Stomach smooth muscle (tissue), 2 donors: ENCODE measurements around the gene CCL22.

Experiments
- H3K27ac ChIP-seq: one replicate; pipeline ENCODE4 v1.7.0; 2013; ENCODE audit warnings: mild to moderate bottlenecking, low read length, inconsistent platforms
- H3K27me3 ChIP-seq, 2 donors: one replicate each; pipeline ENCODE4 v1.7.0; 2013; ENCODE audit warnings: low read length in 2 of 2; ENCODE audit not compliant: insufficient read depth in 2 of 2, control insufficient read depth in 1 of 2
- H3K36me3 ChIP-seq, 2 donors: one replicate each; pipeline ENCODE4 v1.7.0; 2013; ENCODE audit warnings: low read length in 2 of 2; ENCODE audit not compliant: control insufficient read depth in 2 of 2, insufficient read depth in 2 of 2
- H3K4me1 ChIP-seq: one replicate; pipeline ENCODE4 v1.7.0; 2013; ENCODE audit warnings: low read length; ENCODE audit not compliant: control insufficient read depth, insufficient read depth
- H3K4me3 ChIP-seq, 2 donors: one replicate each; pipeline ENCODE4 v1.7.0; 2013; ENCODE audit warnings: low read length in 2 of 2
- H3K9ac ChIP-seq, 2 donors: one replicate each; pipeline ENCODE4 v1.7.0; 2013; ENCODE audit warnings: low read length in 2 of 2, mild to moderate bottlenecking in 1 of 2
- H3K9me3 ChIP-seq, 2 donors: one replicate each; pipeline ENCODE4 v1.7.0; 2013; ENCODE audit warnings: low read length in 2 of 2; ENCODE audit not compliant: control insufficient read depth in 2 of 2
- donor health status: healthy.
- donor health status: Pancreatic carcinoma.

Gene CCL22

DNA sequence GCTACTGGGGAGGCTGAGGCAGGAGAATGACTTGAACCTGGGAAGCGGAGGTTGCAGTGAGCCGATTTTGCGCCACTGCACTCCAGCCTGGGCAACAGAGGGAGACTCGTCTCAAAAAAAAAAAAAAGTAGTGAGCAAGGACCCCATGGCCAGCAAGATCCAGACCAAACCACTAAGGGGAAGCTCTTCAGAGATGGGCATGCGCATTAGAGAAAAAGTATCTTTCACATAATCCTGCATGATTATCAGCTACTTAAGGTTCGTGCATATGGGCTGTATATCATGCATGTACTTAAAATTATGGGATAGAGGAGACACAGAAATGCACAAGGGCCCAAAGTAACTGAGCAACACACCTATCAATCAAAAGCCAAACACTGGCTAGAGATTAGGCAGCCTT, 10.7 kb upstream of the CCL22 start:
- no peak overlapping the region for H3K27ac ChIP-seq
- H3K36me3 ChIP-seq, result no peaks in the 10 kb centered on the region
- no peak overlapping the region for H3K9ac ChIP-seq
- no peaks in the 10 kb centered on the region for H3K27me3 ChIP-seq
- H3K9me3 ChIP-seq, result peaks cover 0 to 3% of the 10 kb centered on the region in 2 donors
- no peak overlapping the region for H3K4me3 ChIP-seq
- H3K4me1 ChIP-seq, result no peaks in the 10 kb centered on the region

DNA sequence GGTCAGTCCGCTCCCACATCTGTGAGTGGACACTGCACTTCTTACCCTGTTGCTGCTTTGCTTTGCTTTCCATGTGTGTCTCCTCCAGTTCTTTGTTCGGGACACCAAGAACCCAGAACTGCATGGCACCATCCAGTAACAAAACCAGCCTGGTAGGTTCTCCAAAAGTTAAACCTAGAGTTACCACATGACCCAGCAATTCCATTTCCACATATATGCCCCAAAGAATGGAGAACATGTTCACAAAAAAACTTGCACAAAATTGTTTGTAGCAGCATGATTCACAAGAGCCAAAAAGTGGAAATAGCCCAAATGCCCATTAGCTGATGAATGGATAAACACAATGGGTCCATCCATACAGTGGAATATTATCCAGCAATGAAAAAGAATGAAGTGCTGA, 10.3 kb upstream of the CCL22 start:
- H3K9ac ChIP-seq, result no peak overlapping the region
- no peaks in the 10 kb centered on the region for H3K27me3 ChIP-seq
- no peaks in the 10 kb centered on the region for H3K4me1 ChIP-seq
- H3K9me3 ChIP-seq, result peaks cover 0 to 3% of the 10 kb centered on the region in 2 donors
- H3K27ac ChIP-seq, result no peak overlapping the region
- no peaks in the 10 kb centered on the region for H3K36me3 ChIP-seq
- no peak overlapping the region for H3K4me3 ChIP-seq

DNA sequence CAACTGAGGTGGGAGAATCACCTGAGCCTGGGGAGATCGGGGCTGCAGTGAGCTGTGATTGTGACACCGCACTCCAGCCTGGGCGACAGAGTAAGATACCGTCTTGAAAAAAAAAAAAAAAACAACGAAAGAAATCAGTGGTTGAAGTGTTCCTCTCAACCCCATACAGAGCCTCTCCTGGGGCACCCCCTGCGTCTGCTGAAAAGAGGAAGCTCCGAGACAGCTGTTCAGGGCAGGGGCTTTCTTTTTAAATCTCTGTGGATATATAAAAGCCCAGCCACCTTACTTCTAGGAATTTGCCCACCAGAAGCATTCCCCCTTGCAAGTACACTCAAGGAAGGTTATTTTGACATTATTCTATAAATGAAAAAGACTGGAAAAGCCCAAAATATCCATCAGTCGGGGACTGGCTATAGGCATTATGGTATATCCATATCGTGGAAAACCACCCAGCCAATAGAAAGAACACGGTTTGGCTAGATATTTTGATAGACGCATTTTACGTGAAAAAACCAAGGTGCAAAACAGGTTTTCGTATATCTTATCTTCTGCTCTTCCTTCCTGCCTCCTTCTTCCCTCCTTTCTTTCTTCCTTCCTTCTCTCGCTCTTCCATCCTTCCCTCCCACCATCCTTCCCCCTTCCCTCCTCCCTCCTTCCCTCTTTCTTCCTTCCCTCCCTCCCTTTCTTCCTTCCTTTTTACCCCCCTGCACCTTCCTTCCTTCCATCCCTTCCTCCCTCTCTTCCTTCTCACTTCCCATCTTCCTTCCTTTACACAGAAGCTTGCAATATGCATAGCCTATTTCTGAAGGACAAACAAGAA, 9.2 kb upstream of the CCL22 start:
- no peak overlapping the region for H3K9ac ChIP-seq
- peaks cover 0 to 3% of the 10 kb centered on the region in 2 donors for H3K9me3 ChIP-seq
- no peaks in the 10 kb centered on the region for H3K27me3 ChIP-seq
- H3K36me3 ChIP-seq, result no peaks in the 10 kb centered on the region
- no peaks in the 10 kb centered on the region for H3K4me1 ChIP-seq
- no peak overlapping the region for H3K4me3 ChIP-seq
- no peak overlapping the region for H3K27ac ChIP-seq

GRCh38 chr16:57352636-57353047, 5.9 kb upstream of the CCL22 start:
- Histone ChIP-seq H3K4me3 (no peak overlapping the region), H3K27ac (no peak overlapping the region), H3K36me3 (no peaks in the 10 kb centered on the region), H3K27me3 (no peaks in the 10 kb centered on the region), H3K4me1 (no peaks in the 10 kb centered on the region), H3K9ac (no peak overlapping the region), H3K9me3 (no peaks in the 10 kb centered on the region)

DNA sequence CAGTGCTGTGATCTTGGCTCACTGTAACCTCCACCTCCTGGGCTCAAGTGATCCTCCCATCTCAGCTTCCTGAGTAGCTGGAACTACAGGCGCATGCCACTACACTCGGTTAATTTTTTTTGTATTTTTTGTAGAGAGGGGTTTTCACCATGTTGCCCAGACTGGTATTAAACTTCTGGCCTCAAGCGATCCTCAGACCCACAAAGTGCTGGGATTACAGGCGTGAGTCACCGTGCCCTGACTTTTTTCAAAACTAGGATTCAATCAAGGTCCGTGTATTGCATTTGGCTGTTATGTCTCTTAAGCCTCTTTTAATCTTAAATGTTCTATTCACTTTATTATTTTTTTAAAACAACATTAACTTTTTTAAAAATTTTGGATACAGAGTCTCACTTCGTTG, 4.3 kb upstream of the CCL22 start:
- Histone ChIP-seq H3K9me3 (no peaks in the 10 kb centered on the region), H3K36me3 (no peaks in the 10 kb centered on the region), H3K9ac (no peak overlapping the region), H3K4me3 (no peak overlapping the region), H3K27ac (no peak overlapping the region), H3K4me1 (no peaks in the 10 kb centered on the region), H3K27me3 (no peaks in the 10 kb centered on the region)

DNA sequence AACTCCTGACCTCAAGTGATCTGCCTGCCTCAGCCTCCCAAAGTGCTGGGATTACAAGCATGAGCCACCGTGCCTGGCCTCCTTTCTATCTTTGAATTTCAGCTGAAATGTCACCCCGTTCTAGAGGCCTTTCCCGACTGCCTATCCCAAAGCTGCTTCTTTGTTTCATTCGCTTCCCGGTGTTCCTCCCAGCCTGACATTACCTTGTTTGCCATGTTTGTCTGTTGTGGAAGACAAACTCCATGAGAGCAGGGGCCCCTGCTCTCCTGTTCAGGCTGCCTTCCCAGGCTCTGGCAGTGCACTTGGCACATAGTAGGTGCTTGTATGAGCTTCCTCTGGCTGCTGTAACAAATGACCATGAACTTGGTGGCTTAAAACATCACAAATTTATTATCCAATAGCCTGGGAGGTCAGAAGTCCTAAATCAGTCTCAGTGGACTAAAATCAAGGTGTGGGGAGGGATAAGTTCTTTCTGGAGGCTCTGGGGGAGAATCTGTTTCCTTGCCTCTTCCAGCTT, 2.6 kb upstream of the CCL22 start:
- H3K9ac ChIP-seq, result no peak overlapping the region

GRCh38 chr16:57356547-57356946, 2.0 kb upstream of the CCL22 start:
- Histone ChIP-seq H3K27ac (no peak overlapping the region), H3K4me1 (no peaks in the 10 kb centered on the region), H3K27me3 (no peaks in the 10 kb centered on the region), H3K9me3 (no peaks in the 10 kb centered on the region), H3K9ac (no peak overlapping the region), H3K36me3 (no peaks in the 10 kb centered on the region), H3K4me3 (no peak overlapping the region)

More for the DNA sequence above, 2.6 kb upstream of the CCL22 start:
- Histone ChIP-seq H3K36me3 (no peaks in the 10 kb centered on the region), H3K4me3 (no peak overlapping the region), H3K27ac (no peak overlapping the region), H3K27me3 (no peaks in the 10 kb centered on the region), H3K4me1 (no peaks in the 10 kb centered on the region), H3K9me3 (no peaks in the 10 kb centered on the region)

DNA sequence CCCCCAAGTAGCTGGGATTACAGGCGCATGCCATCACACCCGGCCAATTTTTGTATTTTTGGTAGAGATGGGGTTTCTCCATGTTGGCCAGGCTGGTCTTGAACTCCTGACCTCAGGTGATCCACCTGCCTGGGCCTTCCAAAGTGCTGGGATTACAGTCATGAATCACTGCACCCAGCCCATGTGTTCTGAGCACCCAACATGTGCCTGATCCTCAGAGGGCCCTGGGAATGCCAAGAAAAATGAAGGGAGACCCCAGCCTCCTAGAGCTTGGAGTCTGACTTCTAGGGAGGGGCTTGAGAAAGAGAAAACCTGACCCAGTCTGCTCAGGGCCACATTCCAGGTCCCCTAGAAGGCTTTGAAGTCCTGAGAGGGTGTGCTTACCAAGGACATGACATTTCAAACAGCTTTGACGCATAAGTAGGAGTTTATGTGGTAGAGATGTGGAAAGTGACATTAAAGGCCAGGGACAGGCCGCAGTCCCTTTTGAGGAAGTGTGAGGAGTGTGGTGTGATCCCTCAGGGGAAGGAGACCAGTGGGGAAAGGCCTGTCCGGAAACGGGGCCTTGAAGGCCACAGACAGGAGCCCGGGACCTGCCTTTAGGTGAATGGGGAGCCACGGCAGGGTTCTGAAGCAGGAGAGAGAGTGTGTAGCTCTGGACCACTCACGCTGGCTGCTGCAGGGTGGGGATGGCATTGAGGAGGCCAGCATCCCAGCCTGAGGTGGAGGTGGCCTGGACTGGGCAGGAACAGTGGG, 1.1 kb upstream of the CCL22 start:
- no peak overlapping the region for H3K27ac ChIP-seq
- H3K36me3 ChIP-seq, result no peaks in the 10 kb centered on the region
- H3K4me3 ChIP-seq, result no peak overlapping the region
- no peaks in the 10 kb centered on the region for H3K9me3 ChIP-seq
- H3K27me3 ChIP-seq, result no peaks in the 10 kb centered on the region
- H3K9ac ChIP-seq, result no peak overlapping the region
- no peaks in the 10 kb centered on the region for H3K4me1 ChIP-seq

GRCh38 chr16:57358086-57358420, 530 bp upstream of the CCL22 start:
- H3K36me3 ChIP-seq, result no peaks in the 10 kb centered on the region
- H3K4me1 ChIP-seq, result no peaks in the 10 kb centered on the region
- H3K27ac ChIP-seq, result no peak overlapping the region
- no peak overlapping the region for H3K4me3 ChIP-seq
- H3K9me3 ChIP-seq, result no peaks in the 10 kb centered on the region
- no peak overlapping the region for H3K9ac ChIP-seq
- no peaks in the 10 kb centered on the region for H3K27me3 ChIP-seq

DNA sequence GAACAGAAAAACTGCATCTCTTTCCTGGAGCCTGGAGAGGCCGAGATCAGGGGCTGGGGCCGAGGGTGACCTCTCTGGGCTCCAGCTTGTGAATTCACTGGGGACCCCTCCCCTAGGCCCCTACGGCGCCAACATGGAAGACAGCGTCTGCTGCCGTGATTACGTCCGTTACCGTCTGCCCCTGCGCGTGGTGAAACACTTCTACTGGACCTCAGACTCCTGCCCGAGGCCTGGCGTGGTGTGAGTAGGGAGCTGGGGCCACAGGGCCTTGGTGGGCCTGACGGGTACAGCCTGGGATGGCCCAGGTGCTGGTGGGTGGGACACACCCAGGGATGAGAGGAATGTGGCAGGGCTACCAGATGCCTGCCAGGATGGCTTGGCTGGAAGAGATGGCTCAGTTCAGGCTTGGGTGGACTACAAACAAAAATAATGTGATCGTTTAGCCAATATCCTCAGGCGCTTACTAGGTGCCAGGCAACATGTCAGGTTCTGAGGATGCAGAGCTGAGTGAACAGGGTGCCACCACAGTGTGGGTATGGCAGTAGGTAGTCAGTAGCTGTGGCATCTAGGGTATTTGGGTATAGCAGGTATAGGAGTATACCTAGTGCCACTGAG, 1.8 kb downstream of the CCL22 start:
- H3K4me1 ChIP-seq, result no peaks in the 10 kb centered on the region
- H3K27ac ChIP-seq, result no peak overlapping the region
- H3K36me3 ChIP-seq, result no peaks in the 10 kb centered on the region

More for the DNA sequence above, 1.8 kb downstream of the CCL22 start:
- no peak overlapping the region for H3K9ac ChIP-seq
- H3K27me3 ChIP-seq, result no peaks in the 10 kb centered on the region
- no peaks in the 10 kb centered on the region for H3K9me3 ChIP-seq
- no peak overlapping the region for H3K4me3 ChIP-seq
